SK-N-MC (cell line): ENCODE results near the gene ZC3H14.

Source experiments
- EZH2 ChIP-seq: fragments of 200-600 bp; sonication (generic); IDR thresholded peaks from one replicate; pipeline ENCODE4 v1.6.1; 2017; ENCODE audit warnings: antibody characterized with exemption
- FOXP2 ChIP-seq: optimal IDR thresholded peaks from 2 replicates; pipeline ENCODE3; 2011; ENCODE audit warnings: mild to moderate bottlenecking, moderate library complexity; ENCODE audit not compliant: insufficient read depth; ENCODE audit errors: extremely low read length, control extremely low read depth
- POLR2AphosphoS5 ChIP-seq: IDR thresholded peaks from 2 replicates; pipeline ENCODE4 v1.6.1; 2012; ENCODE audit warnings: mild to moderate bottlenecking, low read depth, low read length, borderline replicate concordance

DNA sequence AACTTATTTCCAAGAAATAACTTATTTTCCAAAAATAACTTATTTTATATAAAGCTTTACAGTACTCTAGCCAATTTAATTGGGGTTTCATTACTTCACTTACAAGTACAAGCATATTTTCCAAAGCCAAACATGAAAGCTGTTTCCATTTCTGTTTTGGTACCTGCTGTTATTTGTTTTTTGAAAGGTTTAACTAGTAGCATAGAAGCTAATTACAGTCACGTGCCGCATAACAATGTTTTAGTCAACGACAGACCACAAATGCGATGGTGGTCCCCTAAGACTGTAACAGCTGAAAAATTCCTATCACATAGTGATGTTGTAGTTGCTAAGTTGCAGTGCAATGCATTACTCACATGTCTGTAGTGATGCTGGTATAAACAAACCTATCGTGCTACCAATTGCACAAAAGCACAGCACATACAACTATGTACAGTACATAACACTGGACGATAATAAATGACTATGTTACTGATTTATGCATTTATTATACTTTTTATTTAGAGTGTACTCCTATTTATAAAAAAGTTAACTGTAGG lies 29.7 kb upstream of the ZC3H14 start:
- TF ChIP-seq EZH2 (no peak), POLR2AphosphoS5 (no peak), FOXP2 (no peak)
